Activated T-cell treated with anti-CD3 and anti-CD28 coated beads for 1 hour (primary cell): Measurements from ENCODE around the gene B3GALT4.
"Not testable (repeated sequence)": the region's sequence is repeated elsewhere in the genome, so short reads cannot be mapped to it uniquely, and the experiment has no call there.

ENCODE experiments used
- DNase-seq: peaks from one replicate; pipeline ENCODE4 v3.0.0-alpha.2; 2020; ENCODE audit warnings: low read depth

Gene B3GALT4

GRCh38 chr6:33276864-33277662, at the start of gene B3GALT4:
B3GALT4 (plus strand) TSS chr6:33277123; CDS start chr6:33277420, 297 bp downstream.
- peak; percentile 49 for DNase-seq

GRCh38 chr6:33235221-33235634, 41.7 kb upstream of the B3GALT4 start:
- no peak for DNase-seq

- DNase-seq = no peak
Measured at GRCh38 chr6:33236328-33236727, 40.6 kb upstream of the B3GALT4 start.

GRCh38 chr6:33236852-33237251, 40.1 kb upstream of the B3GALT4 start:
- no peak for DNase-seq

GRCh38 chr6:33237741-33238140, 39.2 kb upstream of the B3GALT4 start:
- DNase-seq = no peak

- no peak for DNase-seq
Measured at GRCh38 chr6:33241968-33242367, 35.0 kb upstream of the B3GALT4 start.

GRCh38 chr6:33243476-33243875, 33.4 kb upstream of the B3GALT4 start:
- DNase-seq = no peak

- peak; percentile 90 for DNase-seq
Measured at GRCh38 chr6:33247977-33248642, 28.8 kb upstream of the B3GALT4 start.

- DNase-seq = no peak
Measured at GRCh38 chr6:33248643-33248931, 28.3 kb upstream of the B3GALT4 start.

GRCh38 chr6:33248932-33249731, 27.8 kb upstream of the B3GALT4 start:
- peak; percentile 90 for DNase-seq

- DNase-seq = no peak
Measured at GRCh38 chr6:33249732-33250630, 26.9 kb upstream of the B3GALT4 start.

GRCh38 chr6:33250731-33251130, 26.2 kb upstream of the B3GALT4 start:
- no peak for DNase-seq

GRCh38 chr6:33251395-33252012, 25.4 kb upstream of the B3GALT4 start:
- DNase-seq = no peak

GRCh38 chr6:33252759-33253158, 24.2 kb upstream of the B3GALT4 start:
- no peak for DNase-seq

GRCh38 chr6:33254591-33254990, 22.3 kb upstream of the B3GALT4 start:
- DNase-seq = no peak

- DNase-seq = no peak
Measured at GRCh38 chr6:33259032-33259431, 17.9 kb upstream of the B3GALT4 start.

GRCh38 chr6:33262490-33262889, 14.4 kb upstream of the B3GALT4 start:
- not testable (repeated sequence) for DNase-seq

- no peak for DNase-seq
Measured at GRCh38 chr6:33264015-33264414, 12.9 kb upstream of the B3GALT4 start.

GRCh38 chr6:33271117-33271467, 5.8 kb upstream of the B3GALT4 start:
- no peak for DNase-seq

- DNase-seq = peak; percentile 79
Measured at GRCh38 chr6:33271468-33272274, 5.3 kb upstream of the B3GALT4 start, which contains the start of the genes RPS18 and VPS52. RPS18 (plus strand) TSS chr6:33272075; CDS start chr6:33272120, 45 bp downstream. VPS52 (minus strand) TSS chr6:33271876; CDS start chr6:33271675, 201 bp downstream.
